AG04449 (cell line): ENCODE results near the gene GPR85.
"Not testable (repeated sequence)": the region's sequence is repeated elsewhere in the genome, so short reads cannot be mapped to it uniquely, and the experiment has no call there.

Experiments
- CTCF ChIA-PET: fragments of 350-600 bp; formaldehyde crosslinking; extraction: SDS; loops from one replicate; lab custom pipeline; 2021; ENCODE audit warnings: antibody characterized with exemption; lab: Yijun Ruan, JAX
- POLR2A ChIA-PET: fragments of 400-600, 350-600 bp; formaldehyde crosslinking; extraction: SDS; loops from one replicate; lab custom pipeline; 2020; ENCODE audit warnings: antibody characterized with exemption, inconsistent platforms; lab: Yijun Ruan, JAX
- DNase-seq: peaks from one replicate; pipeline ENCODE4 v3.0.0-alpha.2; 2010; ENCODE audit warnings: low read depth, low spot score
- H3K4me3 ChIP-seq: 2 replicates; pipeline ENCODE4 v1.5.1; 2011; ENCODE audit warnings: low read depth, mild to moderate bottlenecking, control low read depth, low read length
- TF ChIP-seq, protein P1 (sequence below): IDR thresholded peaks from one replicate; pipeline ENCODE4 v1.5.1; 2011; ENCODE audit warnings: mild to moderate bottlenecking, moderate library complexity, low read length, control low read depth, inconsistent platforms; ENCODE audit not compliant: insufficient read depth; ENCODE audit errors: missing control alignments

GPR85 gene

DNA sequence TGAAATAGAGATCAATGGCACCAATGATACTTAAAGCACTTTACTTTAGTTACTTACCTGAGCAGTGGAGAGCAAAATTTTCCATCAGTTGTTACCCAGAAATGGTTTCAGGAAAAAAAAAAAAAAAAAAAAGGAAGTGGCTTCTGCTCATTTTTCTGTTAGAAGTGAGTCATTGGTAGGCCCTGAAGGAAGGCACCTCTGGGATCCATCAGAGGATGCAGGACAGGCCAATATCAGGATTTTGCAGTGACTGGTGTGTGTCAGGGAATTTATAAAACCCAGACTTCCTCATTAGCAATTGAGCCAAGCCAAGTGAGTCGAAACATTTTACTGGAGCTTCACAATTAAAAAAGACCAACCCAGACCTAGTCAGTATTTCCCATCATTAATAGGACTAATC lies 34.0 kb upstream of the GPR85 start:
- ChIA-PET CTCF (interaction anchor here (1.0 kb wide), 1 partner anchor 39 kb away, joined by 3 read pairs; no protein-coding TSS in a partner anchor), POLR2A (no interaction called here)
- TF ChIP-seq, protein P1, sequence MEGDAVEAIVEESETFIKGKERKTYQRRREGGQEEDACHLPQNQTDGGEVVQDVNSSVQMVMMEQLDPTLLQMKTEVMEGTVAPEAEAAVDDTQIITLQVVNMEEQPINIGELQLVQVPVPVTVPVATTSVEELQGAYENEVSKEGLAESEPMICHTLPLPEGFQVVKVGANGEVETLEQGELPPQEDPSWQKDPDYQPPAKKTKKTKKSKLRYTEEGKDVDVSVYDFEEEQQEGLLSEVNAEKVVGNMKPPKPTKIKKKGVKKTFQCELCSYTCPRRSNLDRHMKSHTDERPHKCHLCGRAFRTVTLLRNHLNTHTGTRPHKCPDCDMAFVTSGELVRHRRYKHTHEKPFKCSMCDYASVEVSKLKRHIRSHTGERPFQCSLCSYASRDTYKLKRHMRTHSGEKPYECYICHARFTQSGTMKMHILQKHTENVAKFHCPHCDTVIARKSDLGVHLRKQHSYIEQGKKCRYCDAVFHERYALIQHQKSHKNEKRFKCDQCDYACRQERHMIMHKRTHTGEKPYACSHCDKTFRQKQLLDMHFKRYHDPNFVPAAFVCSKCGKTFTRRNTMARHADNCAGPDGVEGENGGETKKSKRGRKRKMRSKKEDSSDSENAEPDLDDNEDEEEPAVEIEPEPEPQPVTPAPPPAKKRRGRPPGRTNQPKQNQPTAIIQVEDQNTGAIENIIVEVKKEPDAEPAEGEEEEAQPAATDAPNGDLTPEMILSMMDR, result no peak
- DNase-seq, result no peak
- no peak overlapping the region for H3K4me3 ChIP-seq

DNA sequence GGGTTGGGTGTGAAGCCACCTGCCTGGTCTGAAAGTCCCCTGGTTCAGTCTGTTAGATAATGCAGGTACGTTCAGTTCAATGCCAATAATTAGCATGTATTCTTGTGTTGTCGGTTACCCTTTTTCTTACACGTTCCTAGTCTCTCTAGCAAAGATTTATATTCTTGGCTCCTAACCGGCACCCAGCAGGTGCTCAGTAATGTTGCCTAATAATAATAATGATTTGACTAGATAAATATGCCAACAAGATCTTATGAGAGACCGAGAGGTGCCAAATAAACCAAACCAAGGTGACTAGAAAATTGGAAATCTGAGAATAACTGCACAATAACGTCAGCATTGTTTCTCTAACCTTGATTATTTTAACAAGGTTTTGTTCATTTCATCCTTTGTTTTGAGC lies 32.8 kb upstream of the GPR85 start:
- ChIA-PET POLR2A (no interaction called here), CTCF (interaction anchor here (1.2 kb wide), 1 partner anchor 40 kb away, joined by 6 read pairs; no protein-coding TSS in a partner anchor)
- DNase-seq, result no peak
- TF ChIP-seq, protein P1, result no peak
- H3K4me3 ChIP-seq, result no peak overlapping the region

DNA sequence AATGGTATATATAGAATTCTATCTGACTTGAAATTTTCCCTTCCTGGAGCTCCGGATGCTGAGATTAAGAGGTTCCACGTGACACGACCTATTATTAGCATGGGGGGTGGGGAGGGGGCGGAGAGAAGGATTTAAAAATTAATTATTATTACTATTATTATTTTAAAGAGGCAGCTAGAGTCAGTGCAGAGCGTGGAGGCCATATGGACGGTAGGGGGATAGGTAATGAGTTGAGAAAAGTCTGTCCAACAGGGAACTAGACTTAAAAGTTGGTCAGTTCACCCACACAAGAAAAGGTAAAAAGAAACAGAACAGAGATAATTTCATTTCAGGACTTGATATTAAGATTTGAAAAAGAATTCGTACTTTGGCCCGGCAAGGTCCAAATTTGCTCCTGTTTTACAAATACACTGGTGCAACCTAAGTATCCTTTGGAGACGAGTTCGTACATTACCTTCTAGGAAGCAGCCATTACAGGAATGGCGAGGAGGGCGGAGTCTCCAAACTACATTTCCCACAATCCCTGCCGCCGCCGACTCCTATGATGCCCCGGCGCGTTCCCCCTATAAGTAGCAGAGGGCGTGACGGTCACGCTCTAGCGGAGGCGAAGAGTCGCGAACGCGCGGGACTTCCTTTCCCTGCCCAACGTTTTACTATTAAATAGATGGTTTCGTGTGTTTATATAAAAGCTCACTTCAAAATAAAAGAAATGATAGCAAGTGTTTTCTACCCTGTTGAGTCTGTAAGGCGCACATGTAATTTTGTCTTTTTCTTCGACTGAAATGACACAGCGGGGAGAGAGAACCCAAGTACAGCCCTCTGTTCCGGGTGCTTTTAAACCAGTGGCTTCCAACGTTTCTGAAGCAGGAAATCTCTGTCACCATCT lies 31.7 kb upstream of the GPR85 start, which contains the start of gene SMIM30:
Gene SMIM30, minus strand, starts transcription at position 481 of the 886 bp plus-strand sequence. CDS start 976 bp downstream, outside the sequence.
- ChIA-PET POLR2A (interaction anchor here (0.6 to 1.0 kb wide), 2 partner anchors 32 to 179 kb away, joined by 4 read pairs; partner anchors contain the start of gene GPR85), CTCF (interaction anchor here (1.4 kb wide), 1 partner anchor 41 kb away, joined by 4 read pairs; no protein-coding TSS in a partner anchor)
- peak within 1 kb of the TSS; percentile 67 for H3K4me3 ChIP-seq
- peak; percentile 44 for DNase-seq
- TF ChIP-seq, protein P1, result no peak

DNA sequence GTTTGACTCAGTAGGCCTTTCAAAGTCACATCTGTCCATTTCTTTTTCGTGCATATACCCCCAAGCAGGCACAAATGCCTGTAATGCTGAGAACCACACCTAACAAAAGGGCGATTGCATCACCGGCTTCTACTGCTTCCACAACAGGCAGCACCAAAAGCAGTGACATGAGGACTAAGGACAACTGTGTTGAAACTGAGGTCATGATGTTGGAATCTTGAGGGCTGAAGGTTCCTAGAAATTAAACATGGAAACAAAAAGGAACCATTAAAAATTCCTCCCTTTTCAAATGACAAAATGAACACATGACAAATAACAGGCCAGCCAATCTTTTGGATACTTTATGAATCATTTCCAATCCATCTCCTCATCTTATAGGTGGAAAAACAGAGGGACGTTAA lies 30.7 kb upstream of the GPR85 start:
- peak overlapping the region; percentile 67 for H3K4me3 ChIP-seq
- CTCF ChIA-PET, DNase-seq: not testable (repeated sequence)
- POLR2A ChIA-PET, result interaction anchor here (0.6 to 1.0 kb wide), 2 partner anchors 31 to 178 kb away, joined by 4 read pairs; partner anchors contain the start of gene GPR85

DNA sequence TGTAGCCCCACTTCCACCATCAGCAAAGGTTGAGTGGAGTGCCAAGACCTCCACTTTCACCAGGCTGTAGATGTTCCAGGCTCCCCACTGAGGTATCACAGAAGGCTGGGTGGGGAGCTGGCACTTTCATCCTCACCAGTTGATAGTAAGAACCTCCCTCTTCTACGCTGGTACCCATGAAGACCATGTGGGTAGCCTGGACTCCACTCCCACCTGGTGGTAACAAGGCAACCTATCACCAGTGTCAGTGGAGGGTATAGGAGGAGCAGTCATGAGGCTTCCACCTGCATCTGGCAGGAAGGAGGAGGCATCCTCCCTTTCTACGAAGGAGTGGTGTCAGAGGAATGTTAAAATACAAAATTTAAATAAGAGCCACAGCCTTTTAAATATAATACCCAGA lies 27.3 kb upstream of the GPR85 start:
- no peak overlapping the region for H3K4me3 ChIP-seq
- DNase-seq, result no peak
- CTCF ChIA-PET, result interaction anchor here (1.0 to 1.4 kb wide), 2 partner anchors 175 to 215 kb away, joined by 3 to 4 read pairs; no protein-coding TSS in a partner anchor
- POLR2A ChIA-PET, result no interaction called here
- TF ChIP-seq, protein P1, result no peak

DNA sequence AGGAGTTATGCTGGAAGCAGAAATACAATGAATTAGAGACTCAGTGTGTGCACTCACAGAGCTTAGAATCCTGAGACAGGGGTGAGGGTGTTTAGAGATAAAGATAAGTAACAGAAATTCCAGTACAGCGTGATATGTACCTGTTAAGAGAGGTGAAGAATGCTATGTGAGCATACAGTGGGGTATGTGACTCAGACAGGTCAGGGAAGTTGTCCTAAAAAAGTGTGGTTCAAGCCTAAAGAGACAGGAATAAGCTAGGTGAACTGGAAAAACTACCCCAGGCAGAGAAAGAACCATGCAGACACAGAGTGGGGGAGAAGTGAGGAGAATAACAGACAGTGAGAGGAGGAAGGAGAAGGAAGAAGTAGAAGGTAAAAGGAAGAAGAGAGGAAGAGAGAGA lies 23.1 kb upstream of the GPR85 start:
- ChIA-PET CTCF (no interaction called here), POLR2A (no interaction called here)
- H3K4me3 ChIP-seq, result no peak overlapping the region
- TF ChIP-seq, protein P1, result no peak
- no peak for DNase-seq
